AG10803 (cell line): ENCODE data around the gene SOCS6.
"Not testable (repeated sequence)": the region's sequence is repeated elsewhere in the genome, so short reads cannot be mapped to it uniquely, and the experiment has no call there.

Experiments used
- DNase-seq: peaks from one replicate; pipeline ENCODE4 v3.0.0; 2010; ENCODE audit warnings: low read depth
- H3K4me3 ChIP-seq: 2 replicates; pipeline ENCODE4 v1.5.1; 2011; ENCODE audit warnings: mild to moderate bottlenecking, low read length, control low read depth
- TF ChIP-seq, protein P1 (sequence below): conservative IDR thresholded peaks from 2 replicates; pipeline ENCODE4 v1.5.1; 2011; ENCODE audit warnings: mild to moderate bottlenecking, low read length, control low read depth, inconsistent platforms

SOCS6 gene, protein sequence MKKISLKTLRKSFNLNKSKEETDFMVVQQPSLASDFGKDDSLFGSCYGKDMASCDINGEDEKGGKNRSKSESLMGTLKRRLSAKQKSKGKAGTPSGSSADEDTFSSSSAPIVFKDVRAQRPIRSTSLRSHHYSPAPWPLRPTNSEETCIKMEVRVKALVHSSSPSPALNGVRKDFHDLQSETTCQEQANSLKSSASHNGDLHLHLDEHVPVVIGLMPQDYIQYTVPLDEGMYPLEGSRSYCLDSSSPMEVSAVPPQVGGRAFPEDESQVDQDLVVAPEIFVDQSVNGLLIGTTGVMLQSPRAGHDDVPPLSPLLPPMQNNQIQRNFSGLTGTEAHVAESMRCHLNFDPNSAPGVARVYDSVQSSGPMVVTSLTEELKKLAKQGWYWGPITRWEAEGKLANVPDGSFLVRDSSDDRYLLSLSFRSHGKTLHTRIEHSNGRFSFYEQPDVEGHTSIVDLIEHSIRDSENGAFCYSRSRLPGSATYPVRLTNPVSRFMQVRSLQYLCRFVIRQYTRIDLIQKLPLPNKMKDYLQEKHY

DNA sequence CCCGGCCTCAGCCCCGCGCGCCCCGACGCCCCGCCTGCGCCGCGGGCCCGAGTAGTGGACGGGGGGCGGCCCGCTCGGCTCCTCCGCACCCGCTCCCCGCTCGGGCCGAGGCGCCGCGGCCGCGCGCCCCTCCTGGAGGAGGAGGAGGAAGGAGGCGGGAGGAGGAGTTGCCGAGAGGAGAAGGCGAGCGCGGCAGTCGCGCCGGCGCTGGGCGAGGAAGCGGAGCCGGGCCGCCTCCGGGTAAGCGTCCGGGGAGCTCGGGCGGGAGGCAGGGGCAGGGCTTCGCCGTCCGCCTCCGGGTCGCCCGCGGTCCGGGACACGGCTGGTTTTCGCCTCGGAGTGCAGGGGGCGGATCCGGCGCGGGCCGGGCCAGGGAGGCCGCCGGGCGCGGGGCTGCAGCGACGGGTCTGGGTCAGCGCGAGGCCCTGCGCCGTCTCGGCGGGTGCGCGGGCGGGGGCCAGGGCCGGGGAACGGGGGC, at the start of gene SOCS6:
TSS of gene SOCS6 (plus strand) at position 195 of the 478 bp plus-strand sequence. CDS start 35,624 bp downstream, outside the sequence.
- peak within 1 kb of the TSS; percentile 71 for H3K4me3 ChIP-seq
- TF ChIP-seq, protein P1, sequence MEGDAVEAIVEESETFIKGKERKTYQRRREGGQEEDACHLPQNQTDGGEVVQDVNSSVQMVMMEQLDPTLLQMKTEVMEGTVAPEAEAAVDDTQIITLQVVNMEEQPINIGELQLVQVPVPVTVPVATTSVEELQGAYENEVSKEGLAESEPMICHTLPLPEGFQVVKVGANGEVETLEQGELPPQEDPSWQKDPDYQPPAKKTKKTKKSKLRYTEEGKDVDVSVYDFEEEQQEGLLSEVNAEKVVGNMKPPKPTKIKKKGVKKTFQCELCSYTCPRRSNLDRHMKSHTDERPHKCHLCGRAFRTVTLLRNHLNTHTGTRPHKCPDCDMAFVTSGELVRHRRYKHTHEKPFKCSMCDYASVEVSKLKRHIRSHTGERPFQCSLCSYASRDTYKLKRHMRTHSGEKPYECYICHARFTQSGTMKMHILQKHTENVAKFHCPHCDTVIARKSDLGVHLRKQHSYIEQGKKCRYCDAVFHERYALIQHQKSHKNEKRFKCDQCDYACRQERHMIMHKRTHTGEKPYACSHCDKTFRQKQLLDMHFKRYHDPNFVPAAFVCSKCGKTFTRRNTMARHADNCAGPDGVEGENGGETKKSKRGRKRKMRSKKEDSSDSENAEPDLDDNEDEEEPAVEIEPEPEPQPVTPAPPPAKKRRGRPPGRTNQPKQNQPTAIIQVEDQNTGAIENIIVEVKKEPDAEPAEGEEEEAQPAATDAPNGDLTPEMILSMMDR, result no peak
- peak; percentile 73 for DNase-seq

DNA sequence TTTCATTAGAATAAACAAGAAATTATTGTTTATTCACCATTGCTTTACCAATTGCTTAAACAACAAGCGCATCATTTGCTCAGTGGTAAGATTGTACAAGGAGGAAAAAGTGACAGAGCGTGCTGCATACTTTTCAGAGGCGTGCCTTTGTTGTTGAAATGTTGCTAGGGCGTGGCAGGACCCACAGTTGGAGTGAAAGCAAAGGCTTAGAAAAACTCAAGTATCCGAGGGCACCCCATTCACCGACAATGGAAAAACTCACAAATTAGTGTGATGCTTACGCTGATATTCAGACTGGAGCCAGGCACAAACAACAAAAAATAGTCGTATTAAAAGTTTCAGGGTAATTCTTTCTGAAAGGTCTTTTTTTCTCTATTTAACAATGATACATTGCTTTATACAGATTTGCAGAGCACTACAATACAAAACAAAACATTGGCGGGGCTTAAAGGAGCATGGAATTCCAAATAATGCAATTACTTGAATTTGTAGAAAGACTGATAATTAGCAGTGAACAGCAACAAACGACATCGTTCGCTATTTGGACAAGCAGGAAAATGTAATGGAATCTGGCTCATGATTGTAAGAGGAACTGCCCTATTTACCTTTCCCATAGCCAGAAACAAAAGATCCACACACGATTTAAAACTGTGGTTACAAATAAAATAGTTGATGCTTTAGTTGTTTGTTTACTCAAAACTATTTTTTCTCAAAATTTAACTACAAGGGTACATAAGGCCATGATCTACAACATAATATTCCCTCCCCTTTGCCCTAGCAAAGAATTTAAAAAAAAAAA, 45.5 kb upstream of the SOCS6 start:
- DNase-seq, result peak; percentile 5
- TF ChIP-seq, protein P1, result no peak
- H3K4me3 ChIP-seq, result no peak overlapping the region

DNA sequence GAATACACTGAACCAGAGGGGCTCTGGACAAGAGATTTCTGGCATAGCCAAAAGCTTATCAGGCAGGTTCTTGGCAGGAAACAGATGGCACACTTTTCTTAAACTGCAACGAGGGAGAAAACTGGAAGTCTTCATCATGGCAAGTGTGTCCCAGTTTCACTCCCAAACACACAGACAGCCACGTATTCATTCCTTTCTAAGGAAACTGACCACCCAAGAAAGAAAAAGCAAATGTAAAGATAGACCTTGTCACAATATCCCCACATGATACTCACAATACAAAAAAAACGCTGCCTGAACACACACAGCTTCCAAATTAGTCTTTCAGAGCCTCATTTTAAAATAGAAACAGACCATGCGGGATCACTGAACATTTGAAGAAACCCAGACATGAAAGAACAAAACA, 42.8 kb upstream of the SOCS6 start:
- no peak for DNase-seq
- TF ChIP-seq, protein P1, result no peak
- no peak overlapping the region for H3K4me3 ChIP-seq

DNA sequence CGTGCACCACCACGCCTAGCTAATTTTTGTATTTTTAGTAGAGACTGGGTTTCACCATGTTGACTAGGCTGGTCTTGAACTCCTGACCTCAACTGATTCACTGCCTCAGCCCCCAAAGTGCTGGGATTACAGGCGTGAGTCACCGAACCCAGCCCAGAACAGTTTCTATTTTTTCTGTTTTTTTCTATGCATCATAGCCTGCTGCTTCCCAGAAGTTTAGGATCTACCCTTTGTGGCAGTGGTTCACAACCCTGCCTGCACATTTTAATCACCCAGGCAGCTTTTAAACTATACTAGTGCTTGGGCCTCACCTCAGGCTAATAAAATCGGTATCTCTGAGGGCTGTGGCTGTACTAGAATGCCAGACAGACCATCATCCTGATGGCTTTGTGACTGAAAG, 39.7 kb upstream of the SOCS6 start:
- H3K4me3 ChIP-seq, result no peak overlapping the region
- TF ChIP-seq, protein P1, result no peak
- DNase-seq, result peak; percentile 14

DNA sequence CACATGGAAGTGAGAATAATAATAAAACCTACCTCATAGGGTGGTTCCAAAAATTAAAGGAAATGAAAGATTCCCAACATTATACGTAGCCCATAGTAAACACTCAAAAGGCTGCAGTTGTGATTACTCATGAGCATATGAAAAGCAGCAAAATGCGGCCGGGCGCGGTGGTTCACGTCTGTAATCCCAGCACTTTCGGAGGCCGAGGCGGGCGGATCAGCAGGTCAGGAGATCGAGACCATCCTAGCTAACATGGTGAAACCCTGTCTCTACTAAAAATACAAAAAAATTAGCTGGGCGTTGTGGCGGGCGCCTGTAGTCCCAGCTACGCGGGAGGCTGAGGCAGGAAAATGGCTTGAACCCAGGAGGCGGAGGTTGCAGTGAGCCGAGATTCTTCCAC, 39.0 kb upstream of the SOCS6 start:
- DNase-seq, H3K4me3 ChIP-seq: not testable (repeated sequence)

DNA sequence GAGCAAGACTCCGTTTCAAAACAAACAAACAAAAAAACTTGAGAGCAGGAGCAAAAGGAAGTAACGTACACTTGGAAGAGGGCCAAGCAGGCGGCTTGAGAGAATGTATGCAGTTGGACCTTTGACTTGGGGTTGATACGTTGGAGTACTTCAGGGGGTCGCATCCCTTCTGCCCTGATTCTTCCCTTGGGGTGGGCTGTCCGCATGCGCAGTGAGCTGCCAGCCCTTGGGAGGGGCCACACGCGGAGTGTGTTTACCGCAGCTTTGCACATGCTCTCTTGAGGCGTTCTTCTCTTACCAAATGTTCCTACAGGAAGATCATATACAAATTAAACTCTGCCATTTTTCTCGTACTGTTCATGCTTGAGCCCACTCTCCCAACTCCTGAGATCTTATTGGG, 38.1 kb upstream of the SOCS6 start:
- no peak for DNase-seq
- TF ChIP-seq, protein P1, result no peak
- no peak overlapping the region for H3K4me3 ChIP-seq

DNA sequence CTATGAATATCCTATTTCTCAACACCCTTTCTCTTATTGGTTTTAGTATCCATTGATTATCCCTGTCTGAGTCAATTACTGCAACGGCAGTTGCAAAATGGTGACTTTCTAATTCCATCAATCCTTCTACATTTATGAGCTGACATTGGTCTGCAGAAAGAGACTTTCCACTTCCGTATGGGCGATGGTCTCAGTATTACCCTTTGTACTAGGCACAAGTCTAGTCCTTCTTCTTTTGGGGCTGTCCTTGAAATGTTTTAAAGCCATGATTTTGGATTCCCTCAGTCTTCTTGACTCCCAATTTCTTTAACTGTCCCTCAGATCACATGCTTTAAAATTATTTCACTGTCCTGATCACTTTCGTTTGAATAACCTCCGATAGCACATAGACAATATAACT, 32.7 kb upstream of the SOCS6 start:
- TF ChIP-seq, protein P1, result no peak
- no peak overlapping the region for H3K4me3 ChIP-seq
- no peak for DNase-seq
